BLaER1 treated with 17β-estradiol and CSF1 and Interleukin-3, amounts not matched to agents 10 nM and 100 nM (cell line): ENCODE measurements around the gene CCL22.
"Not testable (repeated sequence)": the region's sequence is repeated elsewhere in the genome, so short reads cannot be mapped to it uniquely, and the experiment has no call there.

Experiments used
- H3K27ac ChIP-seq, 11 experiments: shearing (Covaris generic); formaldehyde crosslinking; 2 replicates each; pipeline ENCODE4 v1.8.1; 2022
- H3K27me3 ChIP-seq, 11 experiments: shearing (Covaris generic); formaldehyde crosslinking; 2 replicates each; pipeline ENCODE4 v1.8.1; 2022
- H3K36me3 ChIP-seq, 11 experiments: shearing (Covaris generic); formaldehyde crosslinking; 2 replicates each; pipeline ENCODE4 v1.8.1; 2022
- H3K4me1 ChIP-seq, 10 experiments: shearing (Covaris generic); formaldehyde crosslinking; 2 replicates each; pipeline ENCODE4 v1.8.1; 2022
- H3K4me2 ChIP-seq, 11 experiments: shearing (Covaris generic); formaldehyde crosslinking; 2 replicates each; pipeline ENCODE4 v1.8.1; 2022
- H3K4me3 ChIP-seq, 10 experiments: shearing (Covaris generic); formaldehyde crosslinking; 2 replicates each; pipeline ENCODE4 v1.8.1; 2022
- H3K9ac ChIP-seq, 11 experiments: shearing (Covaris generic); formaldehyde crosslinking; 2 replicates each; pipeline ENCODE4 v1.8.1; 2022
- H3K9me3 ChIP-seq, 11 experiments: shearing (Covaris generic); formaldehyde crosslinking; replicated peaks in 1 of 11; 2 replicates each; pipeline ENCODE4 v1.8.1; 2022
- H4K20me1 ChIP-seq, 11 experiments: shearing (Covaris generic); formaldehyde crosslinking; 2 replicates each; pipeline ENCODE4 v1.8.1; 2022
- Cebpa-rat ChIP-seq, 11 experiments: shearing (Covaris generic); IDR thresholded peaks; 2 replicates each; pipeline ENCODE4 v1.8.1; 2022

The CCL22 gene

DNA sequence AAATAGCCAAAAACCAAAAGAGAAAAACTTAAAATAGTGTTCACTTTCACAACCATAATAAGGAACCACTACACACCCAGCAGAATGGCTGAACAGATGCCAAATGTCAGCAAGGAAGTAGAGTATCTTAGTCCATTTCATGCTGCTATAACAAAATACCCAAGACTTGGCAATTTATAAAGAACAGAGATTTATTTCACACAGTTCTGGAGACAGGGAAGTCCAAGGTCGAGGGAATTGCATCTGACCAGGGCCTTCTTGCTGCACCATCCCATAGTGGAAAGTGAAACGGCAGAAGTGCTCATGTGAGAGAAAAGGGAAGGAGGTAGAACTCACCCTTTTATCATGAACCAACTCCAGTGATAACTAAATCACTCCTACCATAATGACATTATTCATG, 33.8 kb upstream of the CCL22 start:
- Histone ChIP-seq H3K27ac (peak overlapping the region in 2 of 11 experiments; percentile 3 to 19; a peak in 3 of 22 replicates), H3K4me2 (peak overlapping the region in 3 of 11 experiments; percentile 8 to 54 (median 36); a peak in 5 of 22 replicates), H3K4me3 (no peak overlapping the region), H3K4me1 (peaks cover 0 to 19% (median 0%) of the 10 kb centered on the region in 10 experiments; a peak in 8 of 20 replicates), H3K9ac (no peak overlapping the region), H3K9me3 (peaks cover 4 to 9% (median 6%) of the 10 kb centered on the region in 11 experiments; a peak in 16 of 22 replicates), H3K27me3 (no peaks in the 10 kb centered on the region), H3K36me3 (no peaks in the 10 kb centered on the region), H4K20me1 (no peaks in the 10 kb centered on the region)
- no peak for TF ChIP-seq Cebpa-rat (IDR thresholded peaks at IDR 0.05)

DNA sequence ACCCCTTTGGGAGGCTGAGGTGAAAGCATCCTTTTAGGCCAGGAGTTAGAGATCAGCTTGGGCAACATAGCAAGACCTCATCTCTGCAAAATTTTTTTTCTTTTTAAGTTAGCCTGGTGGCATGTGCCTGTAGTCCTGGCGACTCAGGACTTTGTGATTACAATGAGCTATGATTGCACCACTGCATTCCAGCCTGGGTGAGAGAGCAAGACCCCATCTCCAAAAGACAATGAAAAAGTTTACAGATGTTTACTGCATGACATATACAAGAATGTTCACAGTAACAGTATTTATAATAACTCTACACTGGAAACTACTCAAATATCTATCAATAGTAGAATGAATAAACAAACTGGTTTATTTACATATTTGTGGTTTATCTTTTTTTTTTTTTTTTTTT, 33.1 kb upstream of the CCL22 start:
- TF ChIP-seq Cebpa-rat (IDR thresholded peaks at IDR 0.05), result no peak
- H3K36me3 ChIP-seq, result no peaks in the 10 kb centered on the region
- H3K9me3 ChIP-seq, result peaks cover 4 to 9% (median 6%) of the 10 kb centered on the region in 11 experiments; a peak in 16 of 22 replicates
- no peak overlapping the region for H3K9ac ChIP-seq
- no peak overlapping the region for H3K4me3 ChIP-seq
- no peaks in the 10 kb centered on the region for H4K20me1 ChIP-seq
- no peak overlapping the region for H3K27ac ChIP-seq
- H3K4me2 ChIP-seq, result peak overlapping the region in 2 of 11 experiments; percentile 36 to 54; a peak in 1 of 22 replicates
- H3K4me1 ChIP-seq, result peaks cover 0 to 24% (median 0%) of the 10 kb centered on the region in 10 experiments; a peak in 8 of 20 replicates
- H3K27me3 ChIP-seq, result no peaks in the 10 kb centered on the region

DNA sequence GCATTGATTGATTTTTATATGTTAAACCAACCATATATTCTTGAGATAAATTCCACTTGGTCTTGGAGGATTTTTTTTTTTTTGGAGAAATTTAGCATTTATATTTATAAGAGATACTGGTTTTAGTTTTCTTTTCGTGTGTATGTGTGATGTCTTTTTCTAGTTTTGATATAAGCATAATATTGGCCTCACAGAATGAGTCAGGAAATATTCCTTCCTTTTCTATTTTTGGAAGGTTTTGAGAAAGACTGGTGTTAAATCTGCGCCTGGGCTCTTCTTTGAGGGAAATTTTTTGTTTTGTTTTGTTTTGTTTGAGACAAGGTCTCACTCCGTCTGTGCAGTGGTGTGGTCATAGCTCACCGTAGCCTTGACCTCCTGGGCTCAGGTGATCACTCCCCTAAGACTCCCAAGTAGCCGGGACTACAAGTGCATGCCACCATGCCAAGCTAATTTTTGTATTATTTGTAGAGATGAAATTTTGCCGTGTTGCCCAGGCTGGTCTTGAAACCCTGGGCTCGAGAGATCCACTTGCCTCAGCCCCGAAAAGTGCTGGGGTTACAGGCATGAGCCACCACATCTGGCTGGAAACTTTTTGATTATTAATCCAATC, 28.8 kb upstream of the CCL22 start:
- no peak overlapping the region for H3K9ac ChIP-seq
- H3K27me3 ChIP-seq, result no peaks in the 10 kb centered on the region
- H3K27ac ChIP-seq, result no peak overlapping the region
- H3K4me3 ChIP-seq, result no peak overlapping the region
- H3K9me3 ChIP-seq, result peaks cover 6 to 22% (median 10%) of the 10 kb centered on the region in 11 experiments; a peak in 20 of 22 replicates
- no peak for TF ChIP-seq Cebpa-rat (IDR thresholded peaks at IDR 0.05)
- peaks cover 0 to 12% (median 0%) of the 10 kb centered on the region in 10 experiments; a peak in 5 of 20 replicates for H3K4me1 ChIP-seq
- H3K36me3 ChIP-seq, result no peaks in the 10 kb centered on the region
- no peaks in the 10 kb centered on the region for H4K20me1 ChIP-seq
- no peak overlapping the region for H3K4me2 ChIP-seq

DNA sequence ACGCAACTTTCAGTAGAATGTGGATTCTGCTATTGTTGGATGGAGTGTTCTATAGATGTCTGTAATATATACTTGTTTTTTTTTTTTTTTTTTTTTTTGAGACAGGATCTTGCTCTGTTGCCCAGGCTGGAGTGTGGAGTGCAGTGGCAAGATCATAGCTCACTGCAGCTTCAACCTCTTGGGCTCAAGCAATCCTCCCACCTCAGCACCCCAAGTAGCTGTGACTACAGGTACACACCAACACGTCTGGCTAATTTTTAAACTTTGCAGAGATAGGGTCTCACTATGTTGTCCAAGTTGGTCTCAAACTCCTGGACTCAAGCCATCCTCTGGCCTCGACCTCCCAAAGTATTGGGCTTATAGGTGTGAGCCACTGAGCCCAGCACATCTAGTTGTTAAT, 27.2 kb upstream of the CCL22 start:
- H3K27ac ChIP-seq, result no peak overlapping the region
- no peak for TF ChIP-seq Cebpa-rat (IDR thresholded peaks at IDR 0.05)
- H3K4me2 ChIP-seq, result no peak overlapping the region
- H3K9ac ChIP-seq, result no peak overlapping the region
- H3K4me1 ChIP-seq, result peaks cover 0 to 6% (median 0%) of the 10 kb centered on the region in 10 experiments; a peak in 1 of 20 replicates
- no peak overlapping the region for H3K4me3 ChIP-seq
- H3K36me3 ChIP-seq, result no peaks in the 10 kb centered on the region
- no peaks in the 10 kb centered on the region for H4K20me1 ChIP-seq
- H3K27me3 ChIP-seq, result no peaks in the 10 kb centered on the region
- peaks cover 2 to 17% (median 8%) of the 10 kb centered on the region in 11 experiments; a peak in 20 of 22 replicates for H3K9me3 ChIP-seq

DNA sequence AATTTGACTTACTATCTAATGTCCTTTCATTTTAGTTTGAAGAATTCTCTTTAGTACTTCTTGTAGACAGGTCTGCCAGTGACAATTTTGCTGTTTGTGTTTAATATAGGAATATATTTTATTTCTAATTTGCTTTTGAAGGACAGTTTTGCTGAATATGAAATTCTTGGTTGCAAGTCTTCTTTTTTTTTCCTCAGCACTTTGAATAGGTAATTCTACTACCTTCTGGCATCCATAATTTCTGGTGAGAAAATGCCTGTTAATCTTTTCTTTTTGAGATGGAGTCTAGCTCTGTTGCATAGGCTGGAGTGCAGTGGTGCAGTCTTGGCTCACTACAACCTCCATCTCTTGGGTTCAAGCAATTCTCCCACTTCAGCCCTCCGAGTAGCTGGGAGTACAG, 25.2 kb upstream of the CCL22 start:
- Histone ChIP-seq H3K4me1 (peaks cover 0 to 6% (median 0%) of the 10 kb centered on the region in 10 experiments; a peak in 1 of 20 replicates), H3K27me3 (no peaks in the 10 kb centered on the region), H3K9me3 (peaks cover 10 to 30% (median 21%) of the 10 kb centered on the region in 11 experiments), H3K27ac (no peak overlapping the region), H3K9ac (no peak overlapping the region), H3K36me3 (no peaks in the 10 kb centered on the region), H3K4me3 (no peak overlapping the region), H4K20me1 (no peaks in the 10 kb centered on the region), H3K4me2 (no peak overlapping the region)
- TF ChIP-seq Cebpa-rat (IDR thresholded peaks at IDR 0.05), result no peak

DNA sequence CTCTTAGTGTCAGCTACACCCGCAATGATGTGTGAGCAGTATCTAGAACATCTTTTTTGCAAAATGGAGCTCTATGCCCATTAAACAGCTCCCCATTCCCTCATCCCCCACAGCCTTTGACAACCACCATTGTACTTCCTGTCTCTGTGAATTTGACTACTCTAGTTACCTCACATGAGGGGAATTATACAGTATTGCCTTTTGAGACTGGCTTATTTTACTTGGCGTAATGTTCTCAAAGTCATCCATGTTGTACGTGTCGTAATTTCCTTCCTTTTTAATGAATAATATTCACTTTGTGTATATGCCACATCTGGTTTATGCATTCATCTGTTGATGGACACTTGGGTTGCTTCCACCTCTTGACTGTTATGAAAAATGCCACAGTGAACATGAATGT, 23.2 kb upstream of the CCL22 start:
- no peak for TF ChIP-seq Cebpa-rat (IDR thresholded peaks at IDR 0.05)
- Histone ChIP-seq H3K27ac (no peak overlapping the region), H3K27me3 (no peaks in the 10 kb centered on the region), H3K9me3 (peaks cover 10 to 30% (median 21%) of the 10 kb centered on the region in 11 experiments), H4K20me1 (no peaks in the 10 kb centered on the region), H3K4me2 (no peak overlapping the region), H3K9ac (no peak overlapping the region), H3K4me1 (peaks cover 10 to 16% (median 11%) of the 10 kb centered on the region in 10 experiments), H3K4me3 (no peak overlapping the region), H3K36me3 (no peaks in the 10 kb centered on the region)

DNA sequence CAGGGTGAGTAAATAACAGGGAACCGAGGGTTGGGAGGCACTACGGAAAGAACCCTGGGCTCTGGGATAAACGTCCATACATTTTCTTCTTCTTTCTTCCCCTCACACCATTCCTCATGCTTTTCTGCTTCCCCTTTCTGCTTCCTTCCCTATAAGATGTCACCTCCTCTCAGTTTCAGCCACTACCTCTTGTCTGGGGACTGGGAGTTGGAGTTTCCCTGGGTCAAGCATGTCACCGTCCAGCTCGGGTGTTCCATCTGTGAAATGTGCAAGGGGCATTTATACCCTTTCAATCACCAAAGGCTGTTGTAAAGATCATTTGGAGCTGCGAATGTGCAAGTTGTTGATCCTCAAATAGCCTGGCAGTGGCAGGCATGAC, 17.5 kb upstream of the CCL22 start:
- Histone ChIP-seq H3K27ac (no peak overlapping the region), H3K4me2 (peak overlapping the region in 10 of 11 experiments; percentile 38 to 85 (median 58); a peak in 20 of 22 replicates), H3K9ac (no peak overlapping the region), H3K4me1 (peaks cover 27 to 40% (median 30%) of the 10 kb centered on the region in 10 experiments), H3K4me3 (no peak overlapping the region), H3K27me3 (no peaks in the 10 kb centered on the region), H3K9me3 (peaks cover 5 to 20% (median 16%) of the 10 kb centered on the region in 11 experiments; a peak in 19 of 22 replicates), H3K36me3 (no peaks in the 10 kb centered on the region), H4K20me1 (no peaks in the 10 kb centered on the region)
- no peak for TF ChIP-seq Cebpa-rat (IDR thresholded peaks at IDR 0.05)

DNA sequence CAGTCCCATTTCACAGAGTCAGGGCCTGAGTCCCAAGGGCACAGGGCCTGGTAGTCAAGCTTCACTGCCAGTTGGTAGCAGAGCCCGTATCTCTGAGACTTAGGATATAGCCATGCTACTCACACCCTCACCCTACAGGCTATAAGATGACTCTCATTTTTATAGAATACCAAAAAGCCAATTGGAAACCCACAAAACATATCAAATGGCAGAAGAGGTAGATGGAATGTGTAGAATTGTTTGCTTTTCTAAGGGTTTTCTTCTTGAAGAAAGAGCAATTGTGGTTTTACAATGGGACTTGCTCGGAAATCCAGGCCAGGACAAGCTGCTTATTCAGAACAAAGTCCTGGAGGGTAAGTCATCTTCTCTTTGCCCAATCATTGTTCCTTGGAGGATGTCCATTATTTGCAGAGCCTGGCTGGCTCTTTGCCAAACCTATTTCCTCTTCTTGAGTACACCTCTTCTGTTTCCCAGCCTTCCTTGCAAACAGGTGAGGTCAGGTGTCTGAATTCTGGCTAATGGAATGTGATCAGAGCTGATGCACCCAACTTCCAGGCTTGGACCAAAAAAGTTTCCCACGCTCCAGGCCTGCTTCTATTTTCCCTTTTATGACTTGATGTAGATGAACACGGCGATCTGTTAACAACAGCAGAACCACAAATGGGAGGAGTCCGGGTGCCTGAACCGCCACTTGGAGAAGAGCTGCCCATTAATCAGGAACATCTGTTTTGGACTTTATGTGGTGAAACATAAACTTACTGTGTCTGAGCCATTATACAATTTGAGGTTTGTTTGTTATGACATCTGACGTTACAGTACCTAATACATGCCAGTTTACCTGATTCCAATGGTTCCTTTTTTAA, 16.9 kb upstream of the CCL22 start:
- Histone ChIP-seq H3K9ac (no peak overlapping the region), H3K27me3 (no peaks in the 10 kb centered on the region), H3K4me2 (peak overlapping the region in 10 of 11 experiments; percentile 38 to 85 (median 58); a peak in 20 of 22 replicates), H3K27ac (no peak overlapping the region), H3K4me3 (no peak overlapping the region), H3K36me3 (no peaks in the 10 kb centered on the region), H4K20me1 (no peaks in the 10 kb centered on the region), H3K9me3 (peaks cover 5 to 20% (median 15%) of the 10 kb centered on the region in 11 experiments; a peak in 19 of 22 replicates), H3K4me1 (peaks cover 27 to 40% (median 30%) of the 10 kb centered on the region in 10 experiments)
- TF ChIP-seq Cebpa-rat (IDR thresholded peaks at IDR 0.05), result no peak

DNA sequence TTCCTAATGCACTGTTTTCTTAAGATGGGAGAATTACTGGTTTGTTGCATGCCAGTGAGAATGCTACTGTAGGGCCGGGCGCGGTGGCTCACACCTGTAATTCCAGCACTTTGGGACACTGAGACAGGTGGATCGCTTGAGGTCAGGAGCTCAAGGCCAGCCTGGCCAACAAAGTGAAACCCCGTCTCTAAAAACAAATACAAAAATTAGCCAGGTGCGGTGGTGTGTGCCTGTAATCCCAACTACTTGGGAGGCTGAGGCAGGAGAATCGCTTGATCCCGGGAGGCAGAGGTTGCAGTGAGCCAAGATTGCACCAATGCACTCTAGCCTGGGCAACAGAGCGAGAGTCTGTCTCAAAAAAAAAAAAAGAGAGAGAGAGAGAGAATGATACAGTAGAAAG, 16.0 kb upstream of the CCL22 start:
- not testable (repeated sequence) for H3K27ac ChIP-seq, H3K4me3 ChIP-seq, H3K27me3 ChIP-seq, H3K36me3 ChIP-seq, H3K9ac ChIP-seq, H4K20me1 ChIP-seq
- Histone ChIP-seq H3K9me3 (peaks cover 4 to 20% (median 15%) of the 10 kb centered on the region in 11 experiments; a peak in 17 of 22 replicates), H3K4me1 (peaks cover 27 to 41% (median 30%) of the 10 kb centered on the region in 10 experiments), H3K4me2 (peak overlapping the region in 1 of 11 experiments; percentile 33; a peak in 1 of 22 replicates)
